ENCODE results near the gene PSMD14.

Gene PSMD14

DNA sequence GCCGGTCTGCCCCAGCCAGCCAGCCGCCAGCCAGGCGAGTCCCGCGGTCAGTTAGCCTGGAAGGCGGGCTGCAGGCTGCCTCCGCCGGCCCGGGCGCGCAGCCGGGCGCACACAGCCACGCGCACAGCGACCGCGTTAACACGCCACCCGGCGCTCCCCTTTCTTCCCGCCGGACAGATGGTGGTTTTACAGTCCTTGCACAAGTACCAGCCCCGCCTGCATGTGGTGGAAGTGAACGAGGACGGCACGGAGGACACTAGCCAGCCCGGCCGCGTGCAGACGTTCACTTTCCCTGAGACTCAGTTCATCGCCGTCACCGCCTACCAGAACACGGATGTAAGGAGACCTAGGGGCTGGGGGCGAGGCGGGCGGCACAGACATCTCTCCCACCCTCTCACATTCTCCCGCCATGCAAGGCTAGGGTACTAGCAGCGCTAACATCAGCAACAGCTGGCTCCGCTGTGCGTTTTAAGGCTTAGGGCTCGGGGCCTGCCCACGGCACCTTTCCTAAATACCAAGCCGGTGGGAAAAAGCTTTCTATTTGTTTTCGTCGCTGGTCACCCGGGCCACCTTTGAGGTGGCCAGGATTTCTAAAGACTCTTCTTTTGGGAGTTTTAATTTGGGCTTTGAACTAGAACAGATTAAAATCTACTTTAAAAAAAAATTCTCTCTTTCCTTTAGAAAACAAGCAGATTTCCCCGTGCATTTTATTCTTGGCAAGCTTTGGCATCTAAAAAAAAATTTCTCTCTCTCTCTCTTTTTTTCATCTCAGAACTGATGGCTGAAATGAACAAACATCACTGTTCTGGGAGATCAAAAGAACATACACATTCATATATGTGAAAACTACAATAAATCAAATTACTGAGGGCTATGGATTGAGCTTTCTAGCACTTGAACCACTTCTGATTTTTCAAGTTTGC is 110.8 kb downstream of the PSMD14 start (continued):
- TF ChIP-seq IKZF3 (tag by site-specific recombination; IDR thresholded peaks at IDR 0.05) = no peak
- no peak for TF ChIP-seq ZNF747 (tag by site-specific recombination; IDR thresholded peaks at IDR 0.05)

DNA sequence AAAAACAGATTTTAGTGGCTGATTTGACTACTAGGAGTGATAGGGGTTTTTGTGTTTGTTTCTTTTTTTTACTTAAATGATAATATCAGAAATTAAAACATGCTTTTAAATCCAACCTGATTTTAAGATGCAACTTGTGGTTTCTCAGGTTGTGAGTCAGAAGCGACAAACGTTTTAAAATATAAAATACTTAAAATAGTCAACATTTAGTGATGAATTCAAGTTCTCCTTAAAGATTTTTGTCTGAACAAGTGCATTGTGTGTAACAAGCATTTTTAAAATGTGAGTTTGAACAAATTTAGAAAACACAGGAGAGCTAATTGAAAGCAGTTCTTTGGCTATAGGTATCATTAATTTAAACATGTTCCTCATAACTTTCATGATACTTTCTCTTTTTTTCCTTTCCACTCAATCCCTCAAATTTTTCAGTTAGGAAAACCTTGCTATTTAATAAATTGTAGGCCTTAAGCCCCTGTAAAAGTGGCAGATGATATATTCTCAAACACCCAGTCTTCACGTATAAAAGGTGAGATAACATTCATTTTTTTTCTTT is 111.5 kb downstream of the PSMD14 start:
- H3K27ac ChIP-seq (ENCODE audit: extremely low read depth, low read depth, low read length) = no peak overlapping the region
- TF ChIP-seq, protein P1, sequence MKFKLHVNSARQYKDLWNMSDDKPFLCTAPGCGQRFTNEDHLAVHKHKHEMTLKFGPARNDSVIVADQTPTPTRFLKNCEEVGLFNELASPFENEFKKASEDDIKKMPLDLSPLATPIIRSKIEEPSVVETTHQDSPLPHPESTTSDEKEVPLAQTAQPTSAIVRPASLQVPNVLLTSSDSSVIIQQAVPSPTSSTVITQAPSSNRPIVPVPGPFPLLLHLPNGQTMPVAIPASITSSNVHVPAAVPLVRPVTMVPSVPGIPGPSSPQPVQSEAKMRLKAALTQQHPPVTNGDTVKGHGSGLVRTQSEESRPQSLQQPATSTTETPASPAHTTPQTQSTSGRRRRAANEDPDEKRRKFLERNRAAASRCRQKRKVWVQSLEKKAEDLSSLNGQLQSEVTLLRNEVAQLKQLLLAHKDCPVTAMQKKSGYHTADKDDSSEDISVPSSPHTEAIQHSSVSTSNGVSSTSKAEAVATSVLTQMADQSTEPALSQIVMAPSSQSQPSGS (tag by site-specific recombination; IDR thresholded peaks at IDR 0.05; ENCODE audit: low read depth) = no peak
- ChIA-PET POLR2A (interaction anchor here (0.6 kb wide), 1 partner anchor 118 kb away, joined by 6 read pairs; no protein-coding TSS in a partner anchor), CTCF (interaction anchor here (0.7 to 1.1 kb wide), 2 partner anchors 37 to 714 kb away, joined by 3 to 4 read pairs; no protein-coding TSS in a partner anchor)
- no peaks in the 10 kb centered on the region for H3K9me3 ChIP-seq (ENCODE audit: control insufficient read depth, insufficient read depth, low read depth, low read length)
- no peak overlapping the region for H3K4me3 ChIP-seq (ENCODE audit: low read depth, low read length)
- no peaks in the 10 kb centered on the region for H3K36me3 ChIP-seq (ENCODE audit: control insufficient read depth in 2 of 2, insufficient read depth in 1 of 2, low read length in 2 of 2)
- H3K4me1 ChIP-seq (ENCODE audit: control insufficient read depth, insufficient read depth, low read length) = no peaks in the 10 kb centered on the region

DNA sequence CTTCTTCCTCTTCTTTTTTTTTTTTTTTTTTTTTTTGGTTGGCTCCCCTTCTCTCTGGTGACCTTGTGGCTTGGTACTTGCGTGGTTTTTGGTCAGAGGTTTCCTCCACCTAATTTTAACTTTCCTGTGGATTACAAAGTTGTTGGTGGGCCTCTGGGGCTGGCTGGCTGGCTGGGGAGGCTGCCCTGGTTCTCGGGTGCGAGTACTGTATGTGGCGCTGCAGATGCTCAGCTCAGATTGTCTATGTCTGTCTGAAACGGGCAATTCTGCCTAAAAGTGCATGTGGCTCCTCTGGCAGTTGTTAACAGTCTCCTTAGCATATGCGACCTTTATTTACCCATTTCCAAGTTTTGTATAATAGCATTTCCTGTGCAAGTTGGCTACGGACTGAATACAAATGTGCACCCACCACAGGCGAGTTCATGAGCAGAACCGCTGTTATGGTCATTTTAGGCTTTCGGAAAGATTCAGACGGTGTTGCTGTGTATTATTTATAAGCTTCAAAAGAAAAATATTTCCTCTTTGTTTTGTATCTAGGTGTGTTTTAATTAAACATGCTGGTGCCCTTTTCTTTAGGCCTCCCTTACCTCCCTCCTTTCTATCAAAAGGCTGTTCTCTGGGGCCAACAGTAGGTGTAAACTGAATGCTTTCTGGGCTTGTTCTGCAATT is 112.3 kb downstream of the PSMD14 start:
- Histone ChIP-seq H3K9me3 (ENCODE audit: control insufficient read depth, insufficient read depth, low read depth, low read length) (no peaks in the 10 kb centered on the region), H3K4me3 (ENCODE audit: low read depth, low read length) (no peak overlapping the region), H3K36me3 (ENCODE audit: control insufficient read depth in 2 of 2, insufficient read depth in 1 of 2, low read length in 2 of 2) (no peaks in the 10 kb centered on the region), H3K4me1 (ENCODE audit: control insufficient read depth, insufficient read depth, low read length) (no peaks in the 10 kb centered on the region), H3K27ac (ENCODE audit: extremely low read depth, low read depth, low read length) (no peak overlapping the region)
- TF ChIP-seq YY1 (tag by site-specific recombination; IDR thresholded peaks at IDR 0.05) (no peak), ZNF664 (tag by site-specific recombination; IDR thresholded peaks at IDR 0.05) (no peak), ZNF830 (tag by site-specific recombination; IDR thresholded peaks at IDR 0.05; ENCODE audit: low read depth) (no peak), ZNF777 (tag by site-specific recombination; IDR thresholded peaks at IDR 0.05; ENCODE audit: borderline replicate concordance) (no peak), ZSCAN16 (tag by site-specific recombination; IDR thresholded peaks at IDR 0.05) (no peak), ZNF16 (tag by site-specific recombination; IDR thresholded peaks at IDR 0.05; ENCODE audit: low read depth) (no peak), ZNF133 (tag by site-specific recombination; IDR thresholded peaks at IDR 0.05) (no peak), ZBTB17 (tag by site-specific recombination; IDR thresholded peaks at IDR 0.05) (no peak), ZNF302 (tag by site-specific recombination; IDR thresholded peaks at IDR 0.05; ENCODE audit: low read depth) (no peak), ZNF626 (tag by site-specific recombination; IDR thresholded peaks at IDR 0.05) (no peak), ZNF596 (tag by site-specific recombination; IDR thresholded peaks at IDR 0.05) (no peak)
- TF ChIP-seq, protein P2, sequence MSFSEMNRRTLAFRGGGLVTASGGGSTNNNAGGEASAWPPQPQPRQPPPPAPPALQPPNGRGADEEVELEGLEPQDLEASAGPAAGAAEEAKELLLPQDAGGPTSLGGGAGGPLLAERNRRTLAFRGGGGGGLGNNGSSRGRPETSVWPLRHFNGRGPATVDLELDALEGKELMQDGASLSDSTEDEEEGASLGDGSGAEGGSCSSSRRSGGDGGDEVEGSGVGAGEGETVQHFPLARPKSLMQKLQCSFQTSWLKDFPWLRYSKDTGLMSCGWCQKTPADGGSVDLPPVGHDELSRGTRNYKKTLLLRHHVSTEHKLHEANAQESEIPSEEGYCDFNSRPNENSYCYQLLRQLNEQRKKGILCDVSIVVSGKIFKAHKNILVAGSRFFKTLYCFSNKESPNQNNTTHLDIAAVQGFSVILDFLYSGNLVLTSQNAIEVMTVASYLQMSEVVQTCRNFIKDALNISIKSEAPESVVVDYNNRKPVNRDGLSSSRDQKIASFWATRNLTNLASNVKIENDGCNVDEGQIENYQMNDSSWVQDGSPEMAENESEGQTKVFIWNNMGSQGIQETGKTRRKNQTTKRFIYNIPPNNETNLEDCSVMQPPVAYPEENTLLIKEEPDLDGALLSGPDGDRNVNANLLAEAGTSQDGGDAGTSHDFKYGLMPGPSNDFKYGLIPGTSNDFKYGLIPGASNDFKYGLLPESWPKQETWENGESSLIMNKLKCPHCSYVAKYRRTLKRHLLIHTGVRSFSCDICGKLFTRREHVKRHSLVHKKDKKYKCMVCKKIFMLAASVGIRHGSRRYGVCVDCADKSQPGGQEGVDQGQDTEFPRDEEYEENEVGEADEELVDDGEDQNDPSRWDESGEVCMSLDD (tag by site-specific recombination; IDR thresholded peaks at IDR 0.05) = no peak
- TF ChIP-seq, protein P1 (tag by site-specific recombination; IDR thresholded peaks at IDR 0.05; ENCODE audit: low read depth) = no peak
- TF ChIP-seq, protein P3, sequence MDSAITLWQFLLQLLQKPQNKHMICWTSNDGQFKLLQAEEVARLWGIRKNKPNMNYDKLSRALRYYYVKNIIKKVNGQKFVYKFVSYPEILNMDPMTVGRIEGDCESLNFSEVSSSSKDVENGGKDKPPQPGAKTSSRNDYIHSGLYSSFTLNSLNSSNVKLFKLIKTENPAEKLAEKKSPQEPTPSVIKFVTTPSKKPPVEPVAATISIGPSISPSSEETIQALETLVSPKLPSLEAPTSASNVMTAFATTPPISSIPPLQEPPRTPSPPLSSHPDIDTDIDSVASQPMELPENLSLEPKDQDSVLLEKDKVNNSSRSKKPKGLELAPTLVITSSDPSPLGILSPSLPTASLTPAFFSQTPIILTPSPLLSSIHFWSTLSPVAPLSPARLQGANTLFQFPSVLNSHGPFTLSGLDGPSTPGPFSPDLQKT (IDR thresholded peaks at IDR 0.05; ENCODE audit: borderline replicate concordance, low read depth, low read length) = no peak
- ChIA-PET POLR2A (interaction anchor here (0.6 kb wide), 1 partner anchor 119 kb away, joined by 6 read pairs; no protein-coding TSS in a partner anchor), CTCF (interaction anchor here (0.6 to 1.1 kb wide), 3 partner anchors 38 to 714 kb away, joined by 3 to 4 read pairs (median 3); no protein-coding TSS in a partner anchor)

All from HEK293 (cell line).